Stimulated activated effector memory CD8-positive, alpha-beta T cell treated with anti-CD3 and anti-CD28 coated beads, Interleukin-12 subunit alpha, Interleukin-12 subunit beta, amount 100 ng/mL, for 72 hours (primary cell): Measurements from ENCODE around the gene CEACAM1.
"Not testable (repeated sequence)": the region's sequence is repeated elsewhere in the genome, so short reads cannot be mapped to it uniquely, and the experiment has no call there.

Source experiments
- ATAC-seq: fragments of 150-1000 bp; cut with Tn5 transposase; 2 replicates; pipeline ENCODE4 v1.10.0; 2021
- DNase-seq, 2 donors: peaks; one replicate each; pipeline ENCODE4 v3.0.0; 2021 to 2022; ENCODE audit warnings: low spot score in 2 of 2
- H3K27ac Mint-ChIP-seq: one replicate; pipeline ENCODE4 v1.8.0; 2022; ENCODE audit warnings: mild to moderate bottlenecking, mixed read lengths
- H3K36me3 Mint-ChIP-seq: one replicate; pipeline ENCODE4 v1.8.0; 2022; ENCODE audit warnings: mild to moderate bottlenecking, mixed read lengths
- H3K4me1 Mint-ChIP-seq: one replicate; pipeline ENCODE4 v1.8.0; 2022; ENCODE audit warnings: mixed read lengths
- H3K4me3 Mint-ChIP-seq: one replicate; pipeline ENCODE4 v1.8.0; 2022; ENCODE audit warnings: mild to moderate bottlenecking, mixed read lengths
- H3K9me3 Mint-ChIP-seq: one replicate; pipeline ENCODE4 v1.8.0; 2022; ENCODE audit warnings: mixed read lengths

CEACAM1 gene

GRCh38 chr19:42461231-42461630, 67.0 kb downstream of the CEACAM1 start:
- not testable (repeated sequence) for H3K4me3 Mint-ChIP-seq, ATAC-seq, H3K36me3 Mint-ChIP-seq, DNase-seq, H3K9me3 Mint-ChIP-seq, H3K4me1 Mint-ChIP-seq, H3K27ac Mint-ChIP-seq

- DNase-seq (no peak), ATAC-seq (no peak)
- Mint-ChIP-seq H3K36me3 (no peaks in the 10 kb centered on the region), H3K27ac (no peak overlapping the region), H3K4me1 (peaks cover 9% of the 10 kb centered on the region), H3K9me3 (no peaks in the 10 kb centered on the region), H3K4me3 (no peak overlapping the region)
Observed at GRCh38 chr19:42459926-42460325, 68.4 kb downstream of the CEACAM1 start.
